GM23338 (cell line): ENCODE results near the gene OR7G1. TPM values are rescaled to one million over a fixed set of nuclear protein-coding genes. Genes with fewer than 3 reads are reported as not detected.

Experiments
- ATAC-seq: fragments of 200-7000 bp; cut with Tn5 transposase; 3 replicates; pipeline ENCODE4 v1.9.1; 2020
- DNase-seq: peaks from one replicate; pipeline ENCODE4 v3.0.0-alpha.2; 2015; ENCODE audit warnings: low spot score
- H2AFZ ChIP-seq: fragments of 200-600 bp; sonication (generic); 2 replicates; pipeline ENCODE4 v1.8.0; 2016; ENCODE audit warnings: antibody characterized with exemption, mild to moderate bottlenecking, moderate library complexity
- H3F3A ChIP-seq: fragments of 200-600 bp; sonication (generic); replicated peaks from 2 replicates; pipeline ENCODE4 v1.8.0; 2017; ENCODE audit warnings: antibody characterized with exemption, mixed run types, low read depth
- H3K27ac ChIP-seq: fragments of 200-600 bp; sonication (generic); 2 replicates; pipeline ENCODE4 v1.6.1; 2016; ENCODE audit warnings: low read depth
- H3K27me3 ChIP-seq: fragments of 200-600 bp; sonication (generic); 2 replicates; pipeline ENCODE4 v1.8.0; 2016; ENCODE audit warnings: mild to moderate bottlenecking, mixed run types, moderate library complexity; ENCODE audit not compliant: insufficient read depth
- H3K36me3 ChIP-seq: fragments of 200-600 bp; sonication (generic); 2 replicates; pipeline ENCODE4 v1.8.0; 2016; ENCODE audit warnings: mild to moderate bottlenecking; ENCODE audit not compliant: insufficient read depth
- H3K4me1 ChIP-seq: fragments of 200-600 bp; sonication (generic); 2 replicates; pipeline ENCODE4 v1.8.0; 2016; ENCODE audit warnings: mild to moderate bottlenecking, moderate library complexity; ENCODE audit not compliant: insufficient read depth
- H3K4me2 ChIP-seq: fragments of 200-600 bp; sonication (generic); 2 replicates; pipeline ENCODE4 v1.7.1; 2017; ENCODE audit warnings: mixed run types
- H3K4me3 ChIP-seq: fragments of 200-600 bp; sonication (generic); 2 replicates; pipeline ENCODE4 v1.6.1; 2016; ENCODE audit warnings: mixed run types
- H3K79me2 ChIP-seq: fragments of 200-600 bp; sonication (generic); replicated peaks from 2 replicates; pipeline ENCODE4 v1.8.0; 2017; ENCODE audit warnings: mild to moderate bottlenecking; ENCODE audit not compliant: insufficient read depth
- H3K9me2 ChIP-seq: fragments of 200-600 bp; sonication (generic); 2 replicates; pipeline ENCODE4 v1.8.0; 2017; ENCODE audit not compliant: insufficient read depth
- H4K20me1 ChIP-seq: fragments of 200-600 bp; sonication (generic); replicated peaks from 2 replicates; pipeline ENCODE4 v1.8.0; 2017; ENCODE audit warnings: mild to moderate bottlenecking; ENCODE audit not compliant: insufficient read depth
- H3K27ac Mint-ChIP-seq: 2 replicates; pipeline ENCODE4 v1.8.0; 2020; ENCODE audit warnings: inconsistent platforms, mild to moderate bottlenecking, moderate library complexity, mixed read lengths
- H3K27me3 Mint-ChIP-seq: 3 replicates; pipeline ENCODE4 v1.8.0; 2022; ENCODE audit warnings: low read depth, mild to moderate bottlenecking, moderate library complexity, mixed read lengths, inconsistent platforms; ENCODE audit not compliant: insufficient read depth, poor library complexity
- H3K36me3 Mint-ChIP-seq: 3 replicates; pipeline ENCODE4 v1.8.0; 2021; ENCODE audit warnings: low read depth, mild to moderate bottlenecking, inconsistent platforms, moderate library complexity, mixed read lengths
- H3K4me1 Mint-ChIP-seq: 3 replicates; pipeline ENCODE4 v1.8.0; 2020; ENCODE audit warnings: mild to moderate bottlenecking, inconsistent platforms, mixed read lengths
- H3K4me3 Mint-ChIP-seq: 3 replicates; pipeline ENCODE4 v1.8.0; 2021; ENCODE audit warnings: moderate library complexity, mild to moderate bottlenecking, inconsistent platforms, mixed read lengths
- H3K9me3 Mint-ChIP-seq: 3 replicates; pipeline ENCODE4 v1.8.0; 2020; ENCODE audit warnings: moderate library complexity, mild to moderate bottlenecking, inconsistent platforms, mixed read lengths
- CREB1 ChIP-seq: fragments of 250-450 bp; sonication (Bioruptor Pico); IDR thresholded peaks from 2 replicates; pipeline ENCODE4 v1.5.0; 2020; ENCODE audit warnings: low read depth, mild to moderate bottlenecking, moderate library complexity
- ETS1 ChIP-seq: IDR thresholded peaks from 2 replicates; pipeline ENCODE4 v1.6.1; 2016; ENCODE audit warnings: antibody characterized with exemption
- EZH2phosphoT487 ChIP-seq: fragments of 200-600 bp; sonication (generic); IDR thresholded peaks from one replicate; pipeline ENCODE4 v1.8.1; 2018; ENCODE audit warnings: antibody characterized with exemption; ENCODE audit not compliant: unreplicated experiment
- JUNB ChIP-seq: IDR thresholded peaks from one replicate; pipeline ENCODE4 v1.6.1; 2016; ENCODE audit warnings: antibody characterized with exemption; ENCODE audit not compliant: unreplicated experiment
- NANOG ChIP-seq: IDR thresholded peaks from 2 replicates; pipeline ENCODE4 v1.6.1; 2016; ENCODE audit warnings: antibody characterized with exemption, borderline replicate concordance
- POLR2AphosphoS5 ChIP-seq: IDR thresholded peaks from 2 replicates; pipeline ENCODE4 v1.6.1; 2016; ENCODE audit warnings: antibody characterized with exemption, low read depth
- ZNF331 ChIP-seq: fragments of 250-450 bp; sonication (Bioruptor Pico); IDR thresholded peaks from 2 replicates; pipeline ENCODE4 v1.5.0; 2020; ENCODE audit warnings: low read depth, mild to moderate bottlenecking, moderate library complexity
- ZNF462 ChIP-seq: fragments of 250-450 bp; sonication (Bioruptor Pico); IDR thresholded peaks from 2 replicates; pipeline ENCODE4 v1.5.0; 2020; ENCODE audit warnings: mild to moderate bottlenecking, moderate library complexity
- polyA plus RNA-seq: library from polyadenylated mRNA; unstranded; fragments of >200 nt; fragmentation: Nextera tagmentation; extraction: Ambion mirVana; gene quantifications from 2 replicates; pipeline ENCODE4 v1.2.1, GENCODE V29; 2016
- total RNA-seq: library from RNA; depleted of rRNA; stranded (reverse); fragments of >200 nt; shearing (Covaris generic); gene quantifications from 2 replicates; pipeline ENCODE4 v1.2.3, GENCODE V29; 2014

OR7G1 gene
- total and polyA plus RNA-seq, 2 experiments from 2014 or later, result not detected

- no peaks in the 10 kb centered on the region for H3K27me3 ChIP-seq
- DNase-seq (peak; percentile 97), ATAC-seq (peak; percentile 95)
- peak within 1 kb of the TSS; percentile 91 for H3K4me3 ChIP-seq
- peak within 1 kb of the TSS; percentile 81 for H3K4me2 ChIP-seq
- peaks cover 29% of the 10 kb centered on the region for H4K20me1 ChIP-seq
- Mint-ChIP-seq H3K4me3 (peak within 1 kb of the TSS; percentile 99), H3K4me1 (peaks cover 6% of the 10 kb centered on the region; the same call in 1 of the 3 replicates), H3K36me3 (peaks cover 43% of the 10 kb centered on the region), H3K27ac (peak within 1 kb of the TSS; percentile 99), H3K27me3 (peaks cover 7% of the 10 kb centered on the region), H3K9me3 (peaks cover 32% of the 10 kb centered on the region)
- TF ChIP-seq ETS1 (peak; percentile 91), JUNB (no peak), EZH2phosphoT487 (no peak), POLR2AphosphoS5 (peak; percentile 87), NANOG (no peak), ZNF462 (CRISPR knock-in tag) (no peak), ZNF331 (no peak), CREB1 (CRISPR knock-in tag) (peak; percentile 69; the same call in 1 of the 2 replicates)
- H3K79me2 ChIP-seq, result peaks cover 51% of the 10 kb centered on the region
- peak within 1 kb of the TSS; percentile 100 for H2AFZ ChIP-seq
- no peaks in the 10 kb centered on the region for H3K9me2 ChIP-seq
- H3K36me3 ChIP-seq, result no peaks in the 10 kb centered on the region
- H3F3A ChIP-seq, result no peaks in the 10 kb centered on the region
- H3K4me1 ChIP-seq, result peaks cover 21% of the 10 kb centered on the region
- peak within 1 kb of the TSS; percentile 84 for H3K27ac ChIP-seq
Measured at GRCh38 chr19:9140159-9140874, 24.8 kb upstream of the OR7G1 start, which contains the start of gene ZNF317. ZNF317 (plus strand) TSS chr19:9140397; CDS start chr19:9156017, 15,620 bp downstream.
